MM.1S (cell line): ENCODE data around the gene UBE2L5.

Source experiments
- CTCF ChIP-seq: fragments of 300-600 bp; sonication (generic); IDR thresholded peaks from 2 replicates; pipeline ENCODE4 v1.5.1; 2016; ENCODE audit warnings: antibody characterized with exemption, low read length, mixed read lengths
- EZH2 ChIP-seq: fragments of 300-600 bp; sonication (generic); optimal IDR thresholded peaks from 2 replicates; pipeline ENCODE3; 2017; ENCODE audit warnings: low read depth, mild to moderate bottlenecking, antibody characterized with exemption, low read length, mixed read lengths
- EZH2phosphoT487 ChIP-seq: fragments of 300-600 bp; sonication (generic); IDR thresholded peaks from 2 replicates; pipeline ENCODE4 v1.6.1; 2018; ENCODE audit warnings: antibody characterized with exemption, low read length

DNA sequence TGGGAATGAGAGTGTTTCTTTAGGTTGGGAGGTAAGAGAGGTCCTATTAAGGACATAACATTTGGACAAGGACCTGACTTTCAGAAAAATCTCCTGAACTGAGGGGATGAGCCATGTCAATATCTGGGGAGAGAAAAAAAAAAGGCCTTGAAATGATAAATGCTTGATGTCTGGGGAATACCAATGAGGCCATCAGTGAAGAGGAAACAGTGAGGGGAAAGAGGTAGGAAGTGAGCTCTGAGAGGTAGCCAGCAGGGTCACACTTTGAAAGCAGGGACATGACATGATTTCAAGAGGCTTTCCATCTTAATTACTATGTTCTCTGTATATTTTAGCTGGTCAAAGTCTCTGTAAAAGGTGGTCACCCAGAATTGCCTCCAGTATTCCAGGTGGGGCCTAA lies 9.9 kb upstream of the UBE2L5 start:
- TF ChIP-seq CTCF (no peak), EZH2phosphoT487 (no peak), EZH2 (no peak)
